Testis (tissue), 2 donors: ENCODE results near the gene SPAG9.

Source experiments
- CTCF ChIP-seq, 3 experiments: fragments of 450-650 bp in 2 of 3; fragments of 200-600 bp in 1 of 3; sonication (generic) in 1 of 3; IDR thresholded peaks; one replicate each; pipeline ENCODE4 v1.5.1; 2016 to 2019; ENCODE audit warnings: antibody characterized with exemption in 3 of 3, mild to moderate bottlenecking in 2 of 3, moderate library complexity in 1 of 3
- POLR2A ChIP-seq: fragments of 450-650 bp; IDR thresholded peaks from one replicate; pipeline ENCODE4 v1.6.1; 2017; ENCODE audit warnings: antibody characterized with exemption, mild to moderate bottlenecking, moderate library complexity

DNA sequence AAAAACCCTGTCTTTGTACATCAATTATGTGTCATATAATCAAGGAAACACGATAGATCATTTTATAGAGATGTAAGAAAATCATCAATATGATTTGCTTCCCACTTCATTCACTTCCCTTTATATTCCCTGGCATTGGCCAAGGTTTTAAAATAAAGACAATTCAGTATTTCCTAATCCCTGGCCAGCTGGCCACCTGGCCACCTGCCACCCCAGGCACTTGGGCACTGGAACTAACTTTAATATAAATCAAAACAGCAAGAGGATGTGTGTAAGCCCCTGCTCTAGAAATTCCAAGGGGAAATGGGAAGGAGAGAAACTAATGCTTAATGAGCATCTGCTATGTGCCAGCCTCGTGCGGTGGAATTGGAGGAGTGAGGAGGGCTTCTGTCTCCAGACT, 195.9 kb downstream of the SPAG9 start:
- TF ChIP-seq CTCF (IDR thresholded peaks at IDR 0.05) (no peak), POLR2A (no peak)
